NCI-H187 treated with DMSO at 0.1 percent for 48 hours (cell line): Measurements from ENCODE around the gene POLD2.
A peak's percentile ranks its signal among the peaks of the same experiment; 100 is the strongest.

Experiments used
- DNase-seq: peaks from one replicate; lab custom pipeline; 2025; lab: John Stamatoyannopoulos, UW

The POLD2 gene

GRCh38 chr7:44101303-44101965 lies 21.9 kb downstream of the POLD2 start:
- DNase-seq = no peak

- DNase-seq = no peak
Measured at GRCh38 chr7:44100458-44101302, 22.7 kb downstream of the POLD2 start.

- DNase-seq = no peak
Measured at GRCh38 chr7:44099669-44100068, 23.7 kb downstream of the POLD2 start.

GRCh38 chr7:44098092-44099068 lies 25.0 kb downstream of the POLD2 start:
- DNase-seq = no peak

GRCh38 chr7:44097064-44097932 lies 26.1 kb downstream of the POLD2 start:
- no peak for DNase-seq

GRCh38 chr7:44096326-44096881 lies 26.9 kb downstream of the POLD2 start:
- no peak for DNase-seq

GRCh38 chr7:44095781-44096180 lies 27.6 kb downstream of the POLD2 start:
- no peak for DNase-seq

GRCh38 chr7:44094883-44095592 lies 28.3 kb downstream of the POLD2 start:
- no peak for DNase-seq

GRCh38 chr7:44094365-44094764 lies 29.0 kb downstream of the POLD2 start:
- DNase-seq = no peak

GRCh38 chr7:44093102-44093641 lies 30.2 kb downstream of the POLD2 start:
- DNase-seq = no peak

- DNase-seq = no peak
Measured at GRCh38 chr7:44087911-44088838, 35.2 kb downstream of the POLD2 start.

GRCh38 chr7:44086627-44087026 lies 36.7 kb downstream of the POLD2 start:
- DNase-seq = no peak

- no peak for DNase-seq
Measured at GRCh38 chr7:44085546-44085945, 37.8 kb downstream of the POLD2 start.

GRCh38 chr7:44084701-44085100 lies 38.6 kb downstream of the POLD2 start:
- no peak for DNase-seq

GRCh38 chr7:44083796-44084195 lies 39.6 kb downstream of the POLD2 start:
- no peak for DNase-seq

- DNase-seq = peak; percentile 90
Measured at GRCh38 chr7:44082541-44083207, 40.7 kb downstream of the POLD2 start.

- DNase-seq = no peak
Measured at GRCh38 chr7:44081266-44081748, 42.0 kb downstream of the POLD2 start.

- DNase-seq = no peak
Measured at GRCh38 chr7:44080686-44081265, 42.6 kb downstream of the POLD2 start.
